Adrenal gland (tissue), 5 donors: Measurements from ENCODE around the gene FAU.

Experiments used
- POLR2A ChIP-seq, 2 donors: fragments of 450-650 bp; IDR thresholded peaks; one replicate each; pipeline ENCODE4 v1.6.1; 2017; ENCODE audit warnings: antibody characterized with exemption in 2 of 2, mild to moderate bottlenecking in 2 of 2, moderate library complexity in 1 of 2
- TF ChIP-seq, protein P1 (sequence below), 6 experiments: fragments of 450-650 bp in 4 of 6; fragments of 200-600 bp in 2 of 6; sonication (generic) in 1 of 6; IDR thresholded peaks; 1 replicate in 5 of 6; 2 replicates in 1 of 6; pipeline versions ENCODE4 v1.5.1 to v1.8.0; 2016 to 2021; ENCODE audit warnings: antibody characterized with exemption in 6 of 6, mild to moderate bottlenecking in 2 of 6, moderate library complexity in 1 of 6
- donor health status: DM: no; HTN: no; CAD: no.

DNA sequence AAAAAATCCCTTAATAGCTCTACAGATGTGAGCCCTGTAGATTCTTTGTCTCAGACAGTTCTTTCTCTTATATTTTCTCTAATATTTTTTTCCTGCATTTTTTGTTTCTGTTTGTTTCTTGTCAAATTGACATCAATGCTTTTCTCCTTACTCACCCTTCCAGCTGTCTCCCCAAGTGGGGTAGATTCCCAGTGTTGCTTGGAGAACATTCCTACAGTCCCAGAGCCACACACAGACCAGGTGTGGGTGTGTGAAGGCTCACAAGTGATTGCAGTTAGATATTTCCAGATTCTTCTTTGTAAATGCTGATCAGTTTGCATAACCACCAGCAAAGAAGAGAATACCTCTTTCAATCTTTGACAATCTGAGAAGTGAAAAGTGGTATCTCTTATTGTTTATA lies 18.5 kb downstream of the FAU start:
- no peak for TF ChIP-seq POLR2A (IDR thresholded peaks at IDR 0.05)
- TF ChIP-seq, protein P1, sequence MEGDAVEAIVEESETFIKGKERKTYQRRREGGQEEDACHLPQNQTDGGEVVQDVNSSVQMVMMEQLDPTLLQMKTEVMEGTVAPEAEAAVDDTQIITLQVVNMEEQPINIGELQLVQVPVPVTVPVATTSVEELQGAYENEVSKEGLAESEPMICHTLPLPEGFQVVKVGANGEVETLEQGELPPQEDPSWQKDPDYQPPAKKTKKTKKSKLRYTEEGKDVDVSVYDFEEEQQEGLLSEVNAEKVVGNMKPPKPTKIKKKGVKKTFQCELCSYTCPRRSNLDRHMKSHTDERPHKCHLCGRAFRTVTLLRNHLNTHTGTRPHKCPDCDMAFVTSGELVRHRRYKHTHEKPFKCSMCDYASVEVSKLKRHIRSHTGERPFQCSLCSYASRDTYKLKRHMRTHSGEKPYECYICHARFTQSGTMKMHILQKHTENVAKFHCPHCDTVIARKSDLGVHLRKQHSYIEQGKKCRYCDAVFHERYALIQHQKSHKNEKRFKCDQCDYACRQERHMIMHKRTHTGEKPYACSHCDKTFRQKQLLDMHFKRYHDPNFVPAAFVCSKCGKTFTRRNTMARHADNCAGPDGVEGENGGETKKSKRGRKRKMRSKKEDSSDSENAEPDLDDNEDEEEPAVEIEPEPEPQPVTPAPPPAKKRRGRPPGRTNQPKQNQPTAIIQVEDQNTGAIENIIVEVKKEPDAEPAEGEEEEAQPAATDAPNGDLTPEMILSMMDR (IDR thresholded peaks at IDR 0.05): no peak
